Measurements from ENCODE around the gene LRRC56.

Gene LRRC56
- long read RNA-seq = 0 reads

- peak; percentile 80 to 82 for DNase-seq (ENCODE audit: low read depth in 1 of 2, low spot score in 1 of 2)
- peak within 1 kb of the TSS; percentile 57 for H3K27ac ChIP-seq (replicated peaks)
- TF ChIP-seq POLR2AphosphoS5 (IDR thresholded peaks at IDR 0.05; ENCODE audit: low read depth) (no peak), GABPA (IDR thresholded peaks at IDR 0.05; ENCODE audit: low read depth) (no peak), SPI1 (IDR thresholded peaks at IDR 0.05; ENCODE audit: borderline replicate concordance, low read depth) (no peak), CTCF (IDR thresholded peaks at IDR 0.05; ENCODE audit: insufficient read depth, low read length) (no peak), REST (IDR thresholded peaks at IDR 0.05; ENCODE audit: insufficient replicate concordance, low read depth) (no peak)
- H3K27me3 ChIP-seq (ENCODE audit: insufficient read depth, poor library complexity, severe bottlenecking) = no peaks in the 10 kb centered on the region
- peak within 1 kb of the TSS; percentile 12; the same call in 1 of the 2 replicates for H3K4me3 ChIP-seq (replicated peaks; ENCODE audit: insufficient read depth, low read length)
Measured at GRCh38 chr11:536841-537621, at the start of gene LRRC56. LRRC56 (plus strand) TSS chr11:537527; CDS start chr11:540685, 3,158 bp downstream.

GRCh38 chr11:487571-488021 is 49.7 kb upstream of the LRRC56 start:
- TF ChIP-seq SPI1 (IDR thresholded peaks at IDR 0.05; ENCODE audit: borderline replicate concordance, low read depth) (no peak), GABPA (IDR thresholded peaks at IDR 0.05; ENCODE audit: low read depth) (no peak), REST (IDR thresholded peaks at IDR 0.05; ENCODE audit: insufficient replicate concordance, low read depth) (no peak), CTCF (IDR thresholded peaks at IDR 0.05; ENCODE audit: insufficient read depth, low read length) (no peak), POLR2AphosphoS5 (IDR thresholded peaks at IDR 0.05; ENCODE audit: low read depth) (no peak)
- no peak for DNase-seq (ENCODE audit: low read depth in 1 of 2, low spot score in 1 of 2)
- no peaks in the 10 kb centered on the region for H3K27me3 ChIP-seq (ENCODE audit: insufficient read depth, poor library complexity, severe bottlenecking)
- no peak overlapping the region for H3K4me3 ChIP-seq (replicated peaks; ENCODE audit: insufficient read depth, low read length)
- no peak overlapping the region for H3K27ac ChIP-seq (replicated peaks)

GRCh38 chr11:488062-488461 is 49.3 kb upstream of the LRRC56 start:
- TF ChIP-seq GABPA (IDR thresholded peaks at IDR 0.05; ENCODE audit: low read depth) (no peak), REST (IDR thresholded peaks at IDR 0.05; ENCODE audit: insufficient replicate concordance, low read depth) (no peak), CTCF (IDR thresholded peaks at IDR 0.05; ENCODE audit: insufficient read depth, low read length) (no peak), POLR2AphosphoS5 (IDR thresholded peaks at IDR 0.05; ENCODE audit: low read depth) (no peak), SPI1 (IDR thresholded peaks at IDR 0.05; ENCODE audit: borderline replicate concordance, low read depth) (no peak)
- H3K27ac ChIP-seq (replicated peaks) = no peak overlapping the region
- H3K4me3 ChIP-seq (replicated peaks; ENCODE audit: insufficient read depth, low read length) = no peak overlapping the region
- no peaks in the 10 kb centered on the region for H3K27me3 ChIP-seq (ENCODE audit: insufficient read depth, poor library complexity, severe bottlenecking)
- no peak for DNase-seq (ENCODE audit: low read depth in 1 of 2, low spot score in 1 of 2)

Data from HL-60 (cell line).